HG03103 (cell line): Measurements from ENCODE around the gene MPC1.
A peak's percentile ranks its signal among the peaks of the same experiment; 100 is the strongest.
"Not testable (repeated sequence)": the region's sequence is repeated elsewhere in the genome, so short reads cannot be mapped to it uniquely, and the experiment has no call there.

Experiments
- ATAC-seq: cut with Tn5 transposase; IDR thresholded peaks from one replicate; pipeline ENCODE4 v1.9.1; 2021; ENCODE audit warnings: low read depth; ENCODE audit not compliant: unreplicated experiment

Gene MPC1

DNA sequence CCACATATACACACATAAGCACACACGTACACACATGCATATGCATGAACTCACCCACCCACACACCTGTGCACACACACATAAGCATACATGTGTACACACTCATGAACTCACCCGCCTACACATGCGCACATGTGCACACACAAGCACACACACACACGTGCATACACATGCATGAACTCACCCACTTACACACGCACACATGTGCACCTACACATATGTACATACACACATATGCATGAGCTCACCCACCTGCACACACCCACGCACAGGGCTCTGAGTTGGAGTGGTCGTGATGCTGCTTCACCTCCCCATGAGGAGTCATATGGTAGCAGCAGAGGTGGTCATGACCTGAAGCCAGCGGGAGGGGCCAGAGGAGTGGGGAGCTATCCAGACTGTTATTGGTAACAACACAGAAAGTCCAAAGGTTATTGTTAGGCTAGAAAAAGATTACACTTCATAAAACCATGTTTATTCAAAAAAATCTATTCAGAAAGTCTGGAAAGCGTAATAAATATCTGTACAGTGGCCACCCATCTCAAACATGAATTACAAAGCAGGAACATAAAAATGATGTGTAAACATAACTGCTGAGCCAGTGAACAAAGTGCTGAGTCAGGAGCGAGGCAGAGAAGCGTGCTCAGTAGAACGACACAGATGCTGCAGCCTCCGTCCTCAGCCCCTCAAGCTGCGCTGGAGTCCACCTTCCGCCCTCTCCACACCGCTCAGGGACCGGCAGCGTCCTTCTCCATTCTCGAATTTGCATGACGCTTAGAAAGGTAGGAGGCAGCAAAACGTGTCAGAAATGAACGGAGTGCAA lies 26.4 kb upstream of the MPC1 start:
- no peak for ATAC-seq

DNA sequence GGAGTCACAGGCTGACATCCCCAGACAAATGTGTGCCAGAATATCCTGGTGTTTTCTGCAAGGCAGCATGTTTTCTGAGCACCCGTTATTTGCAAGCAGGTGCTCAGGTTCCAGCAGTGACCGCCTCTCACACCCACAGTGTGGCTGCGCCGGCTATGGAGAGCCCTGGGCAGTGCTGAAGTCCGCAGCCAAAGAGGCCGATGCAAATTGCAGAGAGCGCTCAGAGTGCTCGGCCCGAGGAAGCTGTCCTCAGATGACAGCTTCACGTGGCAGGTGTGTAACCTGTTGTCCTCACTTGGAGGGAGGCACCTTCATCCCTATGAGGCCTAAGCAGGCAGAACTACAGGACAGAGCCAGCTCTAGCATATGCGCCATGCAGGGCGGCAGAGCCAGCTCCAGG lies 23.5 kb upstream of the MPC1 start:
- no peak for ATAC-seq

DNA sequence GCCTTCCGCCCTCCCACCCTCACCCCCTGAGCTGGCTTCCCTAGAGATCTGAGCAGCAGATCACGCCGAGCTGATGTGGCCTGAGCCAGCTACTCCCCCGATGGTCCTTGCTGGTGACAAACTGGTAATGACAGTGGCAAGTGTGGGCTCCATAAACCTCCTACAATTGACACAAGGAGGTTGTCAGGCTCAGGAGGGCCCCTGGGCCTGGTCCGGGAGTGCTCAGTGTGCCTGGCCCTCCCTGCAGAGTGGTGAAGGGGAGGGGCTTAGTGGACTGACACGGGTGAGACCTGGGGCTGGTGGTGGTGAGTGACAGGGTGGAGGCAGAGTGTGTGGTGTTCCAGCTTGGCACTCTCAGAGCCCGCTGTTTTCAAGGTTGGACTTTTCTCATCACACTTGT lies 22.6 kb upstream of the MPC1 start:
- no peak for ATAC-seq

DNA sequence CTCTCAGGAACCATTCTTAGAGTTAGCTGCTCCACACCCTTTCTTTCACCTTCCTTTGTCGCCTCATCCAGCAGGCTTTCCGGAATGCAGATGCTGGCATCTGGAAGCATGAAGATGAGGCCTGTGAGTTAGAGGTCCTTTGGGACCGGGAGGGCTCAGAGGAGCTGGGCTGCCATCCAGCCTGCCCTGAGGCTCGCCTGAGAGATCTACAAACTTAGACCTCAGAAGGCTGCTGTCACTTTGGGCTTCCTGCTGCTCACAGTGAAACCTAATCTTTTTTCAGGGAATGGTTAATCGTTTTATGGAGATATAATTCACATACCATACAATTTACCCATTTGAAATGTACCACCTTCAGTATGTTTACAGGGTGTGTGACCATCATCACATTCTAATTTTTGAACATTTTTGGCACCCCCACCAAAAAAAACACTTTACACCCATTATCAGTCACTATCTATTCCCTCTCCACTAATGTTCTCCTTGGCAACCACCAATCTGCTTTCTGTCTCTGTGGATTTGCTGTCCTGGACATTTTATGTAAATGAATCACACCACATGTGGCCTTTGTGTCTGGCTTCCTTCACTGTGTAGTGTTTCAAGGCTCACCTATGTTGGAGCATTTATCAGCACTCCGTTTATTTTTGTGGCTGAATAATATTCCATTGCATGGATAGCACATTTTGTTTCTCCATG lies 20.0 kb upstream of the MPC1 start:
- ATAC-seq, result no peak

DNA sequence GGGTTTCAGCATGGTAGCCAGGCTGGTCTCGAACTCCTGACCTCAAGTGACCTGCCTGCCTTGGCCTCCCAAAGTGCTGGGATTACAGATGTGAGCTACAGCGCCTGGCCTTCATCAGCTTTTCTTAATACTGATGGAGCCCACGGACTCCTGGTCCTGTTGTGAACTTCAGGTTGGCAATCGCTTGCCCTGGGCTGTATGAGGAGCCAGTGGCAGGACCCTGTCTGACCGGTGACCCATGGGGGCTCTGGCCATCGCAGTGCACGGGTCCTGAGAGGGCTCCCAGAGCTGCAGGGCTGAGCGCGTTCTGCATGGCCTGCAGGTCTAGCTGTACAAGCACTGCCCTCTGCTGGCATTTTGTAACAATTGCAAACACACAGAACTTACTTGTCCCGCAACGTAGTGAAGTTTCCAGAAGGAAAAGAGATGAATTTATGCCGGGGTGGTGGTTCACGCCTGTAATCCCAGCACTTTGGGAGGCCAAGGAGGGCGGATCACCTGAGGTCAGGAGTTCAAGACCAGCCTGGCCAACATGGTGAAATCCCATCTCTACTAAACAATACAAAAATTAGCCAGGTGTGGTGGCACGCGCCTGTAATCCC lies 18.0 kb upstream of the MPC1 start:
- ATAC-seq, result peak; percentile 82

DNA sequence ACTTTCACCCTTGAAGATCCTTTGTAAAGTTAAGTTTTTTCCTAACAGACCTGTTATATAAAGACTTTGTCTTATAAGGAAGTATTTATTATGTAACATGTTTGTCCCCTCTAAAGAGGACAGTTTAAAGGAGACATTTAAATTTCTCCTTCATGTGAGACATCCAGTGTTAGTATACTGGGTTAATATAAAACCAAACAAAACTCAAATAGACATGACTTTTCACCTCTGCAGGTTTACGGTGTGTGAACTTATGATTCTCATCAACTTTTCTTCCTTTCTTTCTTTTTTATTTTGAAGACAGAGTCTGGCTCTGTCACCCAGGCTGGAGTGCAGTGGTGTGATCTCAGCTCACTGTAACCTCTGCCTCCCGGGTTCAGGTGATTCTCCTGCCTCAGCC lies 17.4 kb upstream of the MPC1 start:
- no peak for ATAC-seq

DNA sequence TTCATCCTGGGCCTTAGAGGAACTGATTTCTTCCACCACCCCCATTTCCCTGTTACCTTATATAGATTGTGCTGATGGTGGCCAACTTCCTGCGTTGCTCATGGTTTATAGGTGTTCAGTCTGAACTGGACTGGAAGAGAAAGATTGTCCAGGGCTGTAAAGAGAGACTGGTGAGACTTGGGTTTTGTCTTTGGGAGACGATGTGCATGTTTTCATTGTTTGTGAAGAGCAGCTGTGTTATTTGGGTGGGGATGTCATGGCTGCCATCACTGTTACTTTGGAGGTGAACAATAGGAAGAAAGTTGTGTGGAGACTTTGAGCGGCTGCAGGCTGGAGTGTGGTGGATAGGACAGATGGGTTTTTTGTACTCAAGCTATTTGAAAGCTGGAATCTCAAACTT lies 15.6 kb upstream of the MPC1 start:
- no peak for ATAC-seq

DNA sequence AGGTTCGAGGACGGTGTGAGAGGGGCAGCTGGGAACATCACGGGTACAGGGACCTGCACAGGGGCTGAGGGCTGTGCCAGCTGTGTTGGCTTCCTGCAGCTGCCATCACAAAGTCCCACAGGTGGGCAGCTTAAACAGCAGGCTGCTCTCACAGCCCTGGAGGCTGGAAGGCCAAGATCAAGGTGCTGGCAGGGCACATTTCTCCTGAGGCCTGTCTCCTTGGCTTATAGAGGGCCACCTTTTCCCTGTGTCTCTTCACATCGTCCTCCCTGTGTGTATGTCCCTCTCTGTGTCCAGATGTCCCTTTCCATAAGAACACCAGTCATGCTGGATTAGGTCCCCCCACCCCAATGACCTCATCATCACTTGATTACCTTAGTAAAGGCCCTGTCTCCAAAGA lies 15.1 kb upstream of the MPC1 start:
- no peak for ATAC-seq

DNA sequence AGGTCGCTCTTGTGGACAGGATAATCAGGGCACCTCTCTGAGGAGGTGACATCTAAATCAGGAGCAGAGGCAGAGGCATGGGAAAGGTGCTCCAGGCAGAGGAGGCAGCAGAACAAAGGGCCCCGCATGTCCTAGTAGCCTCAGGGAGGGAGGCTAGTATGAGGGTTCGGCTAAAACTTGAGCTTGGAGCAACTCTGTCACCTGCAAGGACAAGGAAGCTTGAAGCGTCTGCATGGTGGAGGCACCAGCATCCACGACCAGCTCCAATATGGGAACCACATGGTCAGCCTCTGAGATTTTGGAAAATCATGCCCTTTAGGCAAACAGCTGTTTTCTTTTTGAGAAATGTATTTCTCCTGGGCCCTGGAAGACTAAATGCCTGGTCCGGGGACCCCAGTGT lies 13.0 kb upstream of the MPC1 start:
- no peak for ATAC-seq

DNA sequence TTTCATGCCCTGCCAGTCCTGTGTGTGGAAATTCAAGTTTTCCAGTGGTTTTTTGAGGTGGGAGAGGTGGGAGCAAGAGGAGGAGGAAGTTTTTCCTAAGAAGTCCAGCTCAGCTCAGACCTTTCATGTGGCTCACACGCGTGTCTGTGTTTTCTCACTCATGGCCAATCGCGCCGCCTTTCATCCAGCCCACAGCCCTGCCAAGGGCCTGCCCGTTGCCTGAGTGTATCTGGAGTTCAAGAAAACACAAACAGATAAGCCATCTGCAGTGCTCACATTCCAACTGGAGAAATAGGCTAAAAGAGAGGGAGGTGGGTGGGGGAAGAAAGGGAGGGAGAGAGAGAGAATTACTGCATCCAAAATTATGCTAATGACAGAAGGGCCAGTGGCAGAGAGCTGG lies 12.6 kb upstream of the MPC1 start:
- no peak for ATAC-seq

DNA sequence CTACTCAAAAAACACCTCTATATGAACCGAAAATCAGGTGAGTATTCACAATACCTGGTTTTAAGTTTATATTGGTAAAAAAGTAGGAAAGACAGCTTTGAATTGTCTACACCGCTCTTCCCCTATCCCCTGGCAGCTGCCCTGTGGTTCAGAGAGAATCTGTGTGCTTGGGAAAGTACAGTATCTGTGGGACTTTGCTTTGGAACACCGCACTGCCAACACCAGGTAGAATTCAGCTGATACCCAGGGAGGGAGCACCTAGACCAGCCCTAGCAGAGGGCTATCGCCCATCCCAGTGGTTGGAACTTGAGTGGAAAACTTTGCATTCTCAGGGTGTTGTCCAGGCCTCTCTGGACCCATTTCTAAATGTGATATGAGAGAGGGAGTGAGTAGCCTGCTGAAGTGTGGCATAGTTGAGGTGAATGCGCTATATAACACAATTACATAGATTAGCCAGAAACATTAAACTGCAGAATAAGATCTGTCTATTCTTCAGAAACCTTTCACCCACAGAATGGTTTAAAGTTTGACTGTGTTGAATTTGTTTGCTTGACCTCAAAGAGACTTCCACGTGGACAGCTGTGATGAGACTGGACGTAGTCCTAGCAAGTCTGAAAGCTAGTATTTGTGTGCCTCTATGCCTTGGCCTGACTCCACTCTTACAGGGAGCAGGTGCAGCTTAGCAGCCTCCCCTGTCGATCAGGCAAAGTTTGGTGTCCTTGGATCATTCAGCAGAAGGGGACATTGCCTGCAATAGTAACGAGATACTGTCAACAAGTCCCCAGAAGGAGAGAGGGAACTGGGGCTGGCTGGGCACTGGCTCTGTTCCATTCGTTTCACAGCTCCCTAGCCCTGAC lies 11.5 kb upstream of the MPC1 start:
- ATAC-seq, result no peak

DNA sequence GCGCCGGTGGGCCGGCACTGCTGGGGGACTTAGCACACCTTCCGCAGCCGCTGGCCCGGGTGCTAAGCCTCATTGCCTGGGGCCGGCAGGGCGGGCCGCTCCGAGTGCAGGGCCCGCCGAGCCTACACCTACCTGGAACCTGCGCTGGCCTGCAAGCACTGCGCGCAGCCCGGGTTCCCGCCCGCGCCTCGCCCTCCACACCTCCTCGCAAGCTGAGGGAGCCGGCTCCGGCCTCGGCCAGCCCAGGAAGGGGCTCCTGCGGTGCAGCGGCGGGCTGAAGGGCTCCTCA lies 10.7 kb upstream of the MPC1 start:
- no peak for ATAC-seq

DNA sequence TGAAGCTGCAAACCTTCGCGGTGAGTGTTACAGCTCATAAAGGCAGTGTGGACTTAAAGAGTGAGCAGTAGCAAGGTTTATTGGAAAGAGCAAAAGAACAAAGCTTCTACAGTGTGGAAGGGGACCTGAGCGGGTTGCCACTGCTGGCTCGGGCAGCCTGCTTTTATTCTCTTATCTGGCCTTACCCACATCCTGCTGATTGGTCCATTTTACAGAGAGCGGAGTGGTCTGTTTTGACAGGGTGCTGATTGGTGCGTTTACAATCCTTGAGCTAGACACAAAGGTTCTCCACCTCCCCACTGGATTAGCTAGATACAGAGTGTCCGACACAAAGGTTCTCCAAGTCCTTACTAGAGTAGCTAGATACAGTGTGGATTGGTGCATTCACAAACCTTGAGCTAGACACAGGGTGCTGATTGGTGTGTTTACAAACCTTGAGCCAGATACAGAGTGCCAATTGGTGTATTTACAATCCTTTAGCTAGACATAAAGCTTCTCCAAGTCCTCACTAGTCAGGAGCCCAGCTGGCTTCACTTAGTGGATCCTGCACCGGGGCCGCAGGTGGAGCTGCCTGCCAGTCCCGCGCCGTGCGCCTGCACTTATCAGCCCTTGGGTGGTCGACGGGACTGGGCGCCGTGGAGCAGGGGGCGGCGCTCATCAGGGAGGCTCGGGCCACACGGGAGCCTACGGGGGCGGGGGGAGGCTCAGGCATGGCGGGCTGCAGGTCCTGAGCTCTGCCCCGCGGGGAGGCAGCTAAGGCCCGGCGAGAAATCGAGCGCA lies 10.2 kb upstream of the MPC1 start:
- ATAC-seq, result not testable (repeated sequence)

DNA sequence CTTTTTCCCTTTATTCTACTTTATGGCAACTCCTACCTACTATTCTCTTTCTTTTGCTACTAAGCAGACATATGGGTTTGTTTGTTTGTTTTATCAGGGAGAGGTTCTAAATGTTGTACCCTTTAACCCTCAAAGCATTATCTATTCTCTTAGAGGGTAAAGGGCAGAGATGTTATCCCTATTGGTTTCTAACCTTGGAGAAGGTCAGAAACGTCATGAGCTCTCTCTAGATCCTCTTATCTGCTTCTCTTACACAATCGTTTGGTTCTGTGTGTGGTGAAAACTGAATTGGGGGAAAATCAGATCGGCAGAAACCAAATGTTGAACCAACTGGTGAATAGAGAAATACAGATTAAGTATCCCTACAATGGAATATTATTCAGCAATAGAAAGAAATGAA lies 6.4 kb upstream of the MPC1 start:
- ATAC-seq, result no peak

DNA sequence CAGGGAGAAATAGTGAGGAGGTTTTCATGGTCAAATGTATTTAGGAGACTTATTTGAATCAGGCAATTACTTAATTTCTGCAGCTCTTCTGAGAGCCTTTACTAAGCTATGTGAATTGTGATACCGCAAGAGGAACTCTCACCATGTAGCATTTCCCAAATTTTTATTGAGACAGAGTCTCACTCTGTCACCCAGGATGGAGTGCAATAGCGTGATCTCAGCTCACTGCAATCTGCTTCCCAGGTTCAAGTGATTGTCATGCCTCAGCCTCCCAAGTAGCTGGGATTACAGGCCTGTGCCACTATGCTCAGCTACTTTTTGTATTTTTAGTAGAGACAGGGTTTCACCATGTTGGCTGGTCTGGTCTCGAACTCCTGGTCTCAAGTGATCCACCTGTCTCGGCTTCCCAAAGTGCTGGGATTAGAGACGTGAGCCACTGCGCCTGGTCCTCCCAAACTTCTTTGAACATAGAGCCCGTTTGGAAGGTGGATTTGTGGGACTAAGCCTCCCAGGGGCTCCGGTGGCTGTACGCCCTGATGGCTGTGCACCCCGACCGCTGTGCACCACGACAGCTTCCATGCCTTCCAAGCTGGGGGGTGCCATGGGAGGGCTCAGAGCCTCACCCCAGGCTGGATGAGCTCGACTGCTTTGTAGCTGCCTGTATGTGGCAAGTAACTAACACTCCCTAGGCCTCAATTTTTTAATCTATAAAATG lies 5.7 kb upstream of the MPC1 start:
- ATAC-seq, result no peak

DNA sequence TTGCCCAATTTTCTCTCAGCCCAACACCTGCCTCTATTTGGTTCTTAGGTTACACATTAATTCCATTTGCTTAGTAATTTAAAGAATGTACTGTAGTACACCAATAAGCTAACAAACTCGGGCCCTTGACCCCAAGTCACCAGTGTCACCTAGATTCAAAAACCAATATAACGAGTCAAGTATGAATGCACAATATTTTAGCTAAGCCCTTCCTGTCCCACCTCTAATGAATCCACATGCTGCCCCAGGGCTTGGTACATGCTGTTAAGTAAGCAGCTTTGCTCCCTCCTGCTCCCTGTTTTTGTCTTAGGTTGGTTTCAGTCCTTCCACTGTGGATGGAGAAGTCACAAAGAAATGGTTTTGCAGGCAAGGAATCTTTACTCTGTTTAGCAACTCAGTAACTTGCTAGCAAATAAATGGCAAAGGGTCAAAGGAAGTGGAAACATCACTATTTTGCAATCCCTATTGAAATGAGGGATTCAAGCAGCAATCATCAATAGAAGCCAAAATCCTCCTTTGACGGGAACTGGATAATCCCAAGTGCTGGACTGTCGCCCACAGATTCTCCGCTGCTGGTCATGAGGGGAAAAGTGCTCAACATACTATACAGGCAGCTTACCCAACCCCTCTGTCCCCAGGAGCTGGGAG lies 5.0 kb upstream of the MPC1 start:
- ATAC-seq, result no peak

DNA sequence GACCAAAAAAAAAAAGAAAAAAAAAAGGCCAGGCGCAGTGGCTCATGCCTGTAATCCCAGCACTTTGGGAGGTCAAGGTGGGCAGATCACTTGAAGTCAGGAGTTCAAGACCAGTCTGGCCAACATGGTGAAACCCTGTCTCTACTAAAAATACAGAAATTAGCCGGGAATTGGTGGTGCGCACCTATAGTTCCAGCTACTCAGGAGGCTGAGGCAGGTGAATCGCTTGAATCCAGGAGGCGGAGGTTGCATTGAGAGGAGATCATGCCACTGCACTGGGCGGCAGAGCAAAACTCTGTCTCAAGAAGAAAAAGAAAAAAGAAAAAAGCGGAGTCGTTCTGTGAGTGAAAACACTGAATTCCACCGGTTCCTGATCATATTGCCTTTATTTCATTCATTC lies 4.4 kb upstream of the MPC1 start:
- not testable (repeated sequence) for ATAC-seq

DNA sequence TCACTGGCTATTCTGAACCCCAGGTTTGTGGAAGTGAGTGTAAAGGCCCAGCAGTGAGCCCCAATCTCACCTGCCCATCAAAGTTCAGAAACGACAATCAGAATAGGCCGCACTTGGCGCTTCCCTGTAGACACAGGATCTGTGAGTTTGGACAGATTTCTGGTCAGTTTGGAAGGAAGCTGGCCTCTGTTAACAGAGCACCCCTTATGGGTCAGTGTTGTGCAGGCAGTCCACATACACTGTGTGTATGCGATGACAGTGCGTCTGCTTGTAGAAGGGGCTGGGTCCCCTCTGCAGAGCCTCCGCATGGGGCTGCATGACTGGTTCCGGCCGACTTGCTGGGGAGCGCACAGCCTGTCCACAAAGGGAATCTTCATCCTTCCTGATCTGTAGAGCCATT lies 3.4 kb upstream of the MPC1 start:
- ATAC-seq, result no peak

DNA sequence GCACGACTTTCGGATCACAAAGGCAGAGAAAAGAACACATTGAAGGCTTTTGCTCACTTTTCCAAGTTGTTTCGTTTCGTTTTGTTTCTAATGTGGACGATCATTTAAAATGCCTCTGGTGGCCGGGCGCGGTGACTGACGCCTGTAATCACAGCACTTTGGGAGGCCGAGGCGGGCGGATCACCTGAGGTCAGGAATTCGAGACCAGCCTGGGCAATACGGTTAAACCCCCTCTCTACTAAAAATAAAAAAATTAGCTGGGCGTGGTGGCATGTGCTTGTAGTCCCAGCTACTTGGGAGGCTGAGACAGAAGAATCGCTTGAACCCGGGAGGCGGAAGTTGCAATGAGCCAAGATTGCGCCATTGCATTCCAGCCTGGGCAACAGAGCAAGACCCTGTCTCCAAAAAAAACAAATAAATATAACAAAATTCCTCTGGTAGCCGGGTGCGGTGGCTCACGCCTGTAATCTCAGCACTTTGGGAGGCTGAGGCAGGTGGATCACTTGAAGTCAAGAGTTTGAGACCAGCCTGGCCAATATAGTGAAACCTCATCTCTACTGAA lies 1.1 kb upstream of the MPC1 start:
- peak; percentile 3 for ATAC-seq
